ENCODE results near the gene ZDHHC20. TPM values are rescaled to one million over a fixed set of nuclear protein-coding genes. Genes with fewer than 3 reads are reported as not detected.

Gene ZDHHC20
- total and polyA plus RNA-seq, 8 donors, result 93.2 to 123 (median 114) TPM

DNA sequence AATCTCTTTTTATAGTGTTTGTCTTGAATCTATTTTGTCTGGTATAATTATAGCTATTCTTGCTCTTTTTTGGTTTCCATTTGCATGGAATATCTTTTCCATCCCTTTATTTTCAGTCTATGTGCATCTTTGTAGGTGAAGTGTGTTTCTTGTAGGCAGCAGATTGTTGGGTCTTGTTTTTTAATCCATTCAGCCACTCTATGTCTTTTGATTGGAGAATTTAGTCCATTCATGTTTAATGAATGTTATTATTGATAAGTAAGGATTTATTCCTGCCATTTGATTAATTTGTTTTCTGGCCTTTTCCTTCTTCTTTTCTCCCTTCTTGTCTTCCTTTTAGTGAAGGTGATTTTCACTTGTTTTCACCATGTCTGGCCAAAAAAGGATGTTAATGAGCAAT lies 11.7 kb upstream of the ZDHHC20 start:
- DNase-seq, result no peak
- Histone ChIP-seq H3K27me3 (no peaks in the 10 kb centered on the region), H3K27ac (no peak overlapping the region), H3K4me3 (no peak overlapping the region), H3K9me3 (peaks cover 3 to 10% of the 10 kb centered on the region in 2 donors), H3K4me1 (no peaks in the 10 kb centered on the region), H3K36me3 (no peaks in the 10 kb centered on the region)
- ATAC-seq, result no peak
- intact Hi-C loops (cut with DNase I), result no loop called here
- no peak for TF ChIP-seq CTCF (IDR thresholded peaks at IDR 0.05)

- no peaks in the 10 kb centered on the region for H3K4me1 ChIP-seq
- peaks cover 3 to 10% of the 10 kb centered on the region in 2 donors for H3K9me3 ChIP-seq
- intact Hi-C loops (cut with DNase I), result no loop called here
- no peak overlapping the region for H3K4me3 ChIP-seq
- ATAC-seq, result peak; percentile 16
- DNase-seq, result no peak
- peak overlapping the region in 1 of 2 donors; percentile 66 for H3K27ac ChIP-seq
- no peak for TF ChIP-seq CTCF (IDR thresholded peaks at IDR 0.05)
- no peaks in the 10 kb centered on the region for H3K27me3 ChIP-seq
- no peaks in the 10 kb centered on the region for H3K36me3 ChIP-seq
Measured at GRCh38 chr13:21466527-21466926, 7.4 kb upstream of the ZDHHC20 start.

DNA sequence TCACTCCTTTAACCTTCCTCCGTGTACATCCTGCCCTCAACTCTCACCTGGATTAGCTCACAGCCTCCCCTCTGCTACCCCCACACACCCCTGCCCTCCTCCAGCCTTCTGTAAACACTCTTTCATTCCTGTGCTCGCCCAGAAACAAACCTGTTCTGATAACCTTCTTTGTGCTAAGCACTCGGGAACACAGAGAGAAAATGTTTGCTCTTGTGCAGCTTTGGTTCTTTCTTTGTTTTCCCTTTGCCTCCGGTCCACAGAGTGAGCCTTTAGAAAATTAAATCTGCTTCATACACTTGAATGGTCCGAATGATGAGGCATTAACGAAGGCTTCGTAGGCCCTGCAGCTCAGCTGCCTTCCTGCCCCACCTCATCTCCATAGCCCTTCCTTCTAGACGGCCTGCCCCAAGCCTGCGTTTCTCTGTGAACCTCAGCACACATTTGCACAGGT lies 6.6 kb upstream of the ZDHHC20 start:
- peaks cover 1 to 2% of the 10 kb centered on the region in 2 donors for H3K9me3 ChIP-seq
- peak; percentile 98 for ATAC-seq
- H3K4me3 ChIP-seq, result no peak overlapping the region
- H3K4me1 ChIP-seq, result no peaks in the 10 kb centered on the region
- no peak for TF ChIP-seq CTCF (IDR thresholded peaks at IDR 0.05)
- H3K36me3 ChIP-seq, result no peaks in the 10 kb centered on the region
- no peaks in the 10 kb centered on the region for H3K27me3 ChIP-seq
- DNase-seq, result peak in 2 of 4 donors; percentile 46 to 76
- intact Hi-C loops (cut with DNase I), result no loop called here
- H3K27ac ChIP-seq, result peak overlapping the region; percentile 10 to 66

- no peaks in the 10 kb centered on the region for H3K4me1 ChIP-seq
- no peak for ATAC-seq
- intact Hi-C loops (cut with DNase I), result no loop called here
- no peak for TF ChIP-seq CTCF (IDR thresholded peaks at IDR 0.05)
- no peaks in the 10 kb centered on the region for H3K36me3 ChIP-seq
- no peaks in the 10 kb centered on the region for H3K27me3 ChIP-seq
- no peak for DNase-seq
- H3K9me3 ChIP-seq, result no peaks in the 10 kb centered on the region
- H3K4me3 ChIP-seq, result no peak overlapping the region
- H3K27ac ChIP-seq, result no peak overlapping the region
Measured at GRCh38 chr13:21463424-21463823, 4.3 kb upstream of the ZDHHC20 start.

DNA sequence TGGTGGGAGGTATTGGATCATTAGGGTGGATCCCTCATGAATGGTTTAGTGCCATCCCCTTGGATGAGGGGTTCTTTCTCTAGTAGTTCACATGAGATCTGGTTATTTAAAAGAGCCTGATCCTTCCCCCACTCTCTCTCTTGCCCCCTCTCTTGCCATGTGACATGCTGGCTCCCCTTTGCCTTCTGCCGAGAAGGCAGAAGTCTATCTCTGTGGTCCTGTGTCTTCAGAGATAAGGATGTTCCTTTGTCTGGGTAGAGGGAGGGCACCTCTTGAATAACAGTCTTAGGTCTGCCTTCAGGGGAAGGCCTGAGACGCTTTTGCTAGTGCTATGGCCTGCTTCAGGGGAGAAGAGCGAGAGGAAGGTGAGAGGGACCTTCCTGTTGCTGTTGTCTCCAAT lies 2.0 kb upstream of the ZDHHC20 start:
- H3K4me1 ChIP-seq, result peaks cover 5 to 19% of the 10 kb centered on the region in 2 donors
- H3K27ac ChIP-seq, result no peak overlapping the region
- no peaks in the 10 kb centered on the region for H3K36me3 ChIP-seq
- H3K4me3 ChIP-seq, result no peak overlapping the region
- intact Hi-C loops (cut with DNase I), result no loop called here
- no peak for DNase-seq
- H3K27me3 ChIP-seq, result no peaks in the 10 kb centered on the region
- ATAC-seq, result no peak
- H3K9me3 ChIP-seq, result no peaks in the 10 kb centered on the region
- no peak for TF ChIP-seq CTCF (IDR thresholded peaks at IDR 0.05)
